Measurements from ENCODE around the gene HPD. TPM values are rescaled to one million over a fixed set of nuclear protein-coding genes. Genes with fewer than 3 reads are reported as not detected.

Gene HPD
- total RNA-seq, 1 experiment from 2014 or later: 0.20 TPM

DNA sequence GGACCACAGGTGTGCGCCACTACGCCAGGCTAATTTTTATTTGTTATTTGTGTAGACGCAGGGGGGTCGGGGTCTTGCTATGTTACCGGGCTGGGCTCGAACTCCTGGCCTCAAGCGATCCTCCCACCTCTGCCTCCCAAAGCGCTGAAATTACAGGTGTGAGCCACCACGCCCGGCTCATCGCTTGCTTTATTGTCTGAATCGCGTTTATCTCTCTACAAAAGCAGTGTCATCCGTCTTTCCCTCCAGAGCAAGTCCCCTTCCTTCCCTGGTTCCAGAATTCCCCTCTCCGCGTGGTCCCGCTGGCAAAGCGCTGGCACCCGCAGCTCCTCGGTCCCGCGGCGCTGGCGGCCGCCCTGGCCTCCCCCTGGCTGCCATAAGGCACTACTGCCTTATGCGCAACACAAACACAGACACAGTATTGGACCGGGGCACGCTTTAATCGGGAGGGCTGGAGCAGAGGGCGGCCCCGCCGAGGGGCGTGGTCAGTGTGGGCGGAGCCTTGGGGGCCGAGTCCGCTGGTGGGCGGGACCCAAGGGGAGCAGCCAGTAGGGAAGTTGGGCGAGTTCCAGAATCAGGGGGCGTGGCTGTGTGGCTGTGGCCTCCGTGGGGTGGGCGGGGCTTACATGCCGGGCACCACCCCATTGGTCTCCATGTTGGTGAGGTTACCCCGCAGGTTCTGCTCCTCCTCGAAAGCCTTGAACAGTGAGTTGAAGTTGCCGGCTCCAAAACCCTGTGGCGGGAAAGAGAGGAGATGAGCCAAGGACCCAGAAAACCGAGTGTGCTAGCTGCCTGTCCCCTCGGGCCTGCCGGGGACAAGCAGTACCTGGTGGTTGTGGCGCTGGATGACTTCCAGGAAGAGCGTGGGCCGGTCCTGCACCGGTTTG is 19.3 kb downstream of the HPD start:
- intact Hi-C loops (cut with micrococcal nuclease; ENCODE audit: unreplicated experiment): loop anchor here (1.0 to 2.0 kb wide), 2 partner anchors 45 to 49 kb away; partner anchors contain the start of gene PSMD9
- Histone ChIP-seq H3K4me1 (0 out of 2 replicates have a peak, but pooled peaks cover 4% of the 10 kb centered on the region), H3K9me3 (no peaks in the 10 kb centered on the region), H3K36me3 (ENCODE audit: control insufficient read depth, insufficient read depth, low read length) (no peaks in the 10 kb centered on the region), H3K27me3 (replicated peaks; ENCODE audit: control insufficient read depth, insufficient read depth, low read length) (no peaks in the 10 kb centered on the region), H3K4me3 (ENCODE audit: low read depth, low read length) (peak overlapping the region; percentile 63)
- H3K36me3 Mint-ChIP-seq (ENCODE audit: insufficient read depth, unreplicated experiment): peaks cover 7% of the 10 kb centered on the region
- peak; percentile 98 to 100 for DNase-seq
- TF ChIP-seq, protein P1, sequence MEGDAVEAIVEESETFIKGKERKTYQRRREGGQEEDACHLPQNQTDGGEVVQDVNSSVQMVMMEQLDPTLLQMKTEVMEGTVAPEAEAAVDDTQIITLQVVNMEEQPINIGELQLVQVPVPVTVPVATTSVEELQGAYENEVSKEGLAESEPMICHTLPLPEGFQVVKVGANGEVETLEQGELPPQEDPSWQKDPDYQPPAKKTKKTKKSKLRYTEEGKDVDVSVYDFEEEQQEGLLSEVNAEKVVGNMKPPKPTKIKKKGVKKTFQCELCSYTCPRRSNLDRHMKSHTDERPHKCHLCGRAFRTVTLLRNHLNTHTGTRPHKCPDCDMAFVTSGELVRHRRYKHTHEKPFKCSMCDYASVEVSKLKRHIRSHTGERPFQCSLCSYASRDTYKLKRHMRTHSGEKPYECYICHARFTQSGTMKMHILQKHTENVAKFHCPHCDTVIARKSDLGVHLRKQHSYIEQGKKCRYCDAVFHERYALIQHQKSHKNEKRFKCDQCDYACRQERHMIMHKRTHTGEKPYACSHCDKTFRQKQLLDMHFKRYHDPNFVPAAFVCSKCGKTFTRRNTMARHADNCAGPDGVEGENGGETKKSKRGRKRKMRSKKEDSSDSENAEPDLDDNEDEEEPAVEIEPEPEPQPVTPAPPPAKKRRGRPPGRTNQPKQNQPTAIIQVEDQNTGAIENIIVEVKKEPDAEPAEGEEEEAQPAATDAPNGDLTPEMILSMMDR (IDR thresholded peaks at IDR 0.05; ENCODE audit: insufficient read depth in 1 of 2, low read depth in 1 of 2, low read length in 1 of 2, severe bottlenecking in 1 of 2, unreplicated experiment in 1 of 2): peak; percentile 47 to 77
- peak overlapping the region; percentile 72 for H3K27ac Mint-ChIP-seq (ENCODE audit: unreplicated experiment)
- no TSS peak for BruUV-seq (replicated peaks)
- no peaks in the 10 kb centered on the region for H3K27me3 Mint-ChIP-seq (ENCODE audit: insufficient read depth, unreplicated experiment)
- peaks cover 10% of the 10 kb centered on the region for H3K4me1 Mint-ChIP-seq (ENCODE audit: low read depth, unreplicated experiment)
- H3K9me3 Mint-ChIP-seq (ENCODE audit: unreplicated experiment): no peaks in the 10 kb centered on the region
- peak overlapping the region; percentile 86 for H3K4me3 Mint-ChIP-seq (ENCODE audit: unreplicated experiment)
- CTCF ChIA-PET: interaction anchor here (0.5 to 2.8 kb wide), 9 partner anchors 12 to 1321 kb away, joined by 3 to 17 read pairs (median 4); partner anchors contain the start of genes PSMD9 and RHOF
- POLR2A ChIA-PET: interaction anchor here (0.6 kb wide), 1 partner anchor 36 kb away, joined by 3 read pairs; no protein-coding TSS in a partner anchor

DNA sequence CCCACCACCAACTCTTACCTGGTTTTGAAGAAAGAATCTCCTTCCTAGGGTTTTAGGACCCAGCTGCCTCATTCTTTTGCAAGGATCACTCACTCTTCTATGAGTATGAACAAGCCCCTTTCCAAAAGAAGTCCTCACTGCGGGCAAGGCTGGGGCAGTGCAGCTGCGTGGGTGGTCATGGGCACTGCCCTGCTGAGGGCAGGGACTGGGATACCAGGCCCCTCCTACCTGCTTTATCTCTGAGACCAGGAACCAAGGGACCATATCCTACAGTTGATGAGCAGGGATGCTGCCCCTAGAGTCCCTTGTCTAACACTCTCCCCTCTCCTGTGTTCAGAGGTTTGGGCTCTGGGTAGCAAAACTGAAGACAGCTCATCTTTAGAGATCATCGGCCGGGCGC is 20.5 kb downstream of the HPD start:
- POLR2A ChIA-PET: no interaction called here
- no peaks in the 10 kb centered on the region for H3K36me3 ChIP-seq (ENCODE audit: control insufficient read depth, insufficient read depth, low read length)
- 0 out of 2 replicates have a peak, but pooled peaks cover 4% of the 10 kb centered on the region for H3K4me1 ChIP-seq
- Mint-ChIP-seq H3K27ac (ENCODE audit: unreplicated experiment) (no peak overlapping the region), H3K4me1 (ENCODE audit: low read depth, unreplicated experiment) (peaks cover 2% of the 10 kb centered on the region), H3K9me3 (ENCODE audit: unreplicated experiment) (no peaks in the 10 kb centered on the region), H3K4me3 (ENCODE audit: unreplicated experiment) (no peak overlapping the region), H3K36me3 (ENCODE audit: insufficient read depth, unreplicated experiment) (peaks cover 7% of the 10 kb centered on the region), H3K27me3 (ENCODE audit: insufficient read depth, unreplicated experiment) (no peaks in the 10 kb centered on the region)
- CTCF ChIA-PET: interaction anchor here (0.7 to 2.8 kb wide), 4 partner anchors 22 to 50 kb away, joined by 4 to 17 read pairs (median 6); partner anchors contain the start of genes PSMD9 and RHOF
- no peak overlapping the region for H3K4me3 ChIP-seq (ENCODE audit: low read depth, low read length)
- no peaks in the 10 kb centered on the region for H3K9me3 ChIP-seq
- BruUV-seq (replicated peaks): no TSS peak
- DNase-seq: no peak
- TF ChIP-seq, protein P1 (IDR thresholded peaks at IDR 0.05; ENCODE audit: insufficient read depth in 1 of 2, low read depth in 1 of 2, low read length in 1 of 2, severe bottlenecking in 1 of 2, unreplicated experiment in 1 of 2): no peak
- intact Hi-C loops (cut with micrococcal nuclease; ENCODE audit: unreplicated experiment): loop anchor here (2.0 kb wide), 1 partner anchor 43 kb away; no protein-coding TSS in a partner anchor
- no peaks in the 10 kb centered on the region for H3K27me3 ChIP-seq (replicated peaks; ENCODE audit: control insufficient read depth, insufficient read depth, low read length)

DNA sequence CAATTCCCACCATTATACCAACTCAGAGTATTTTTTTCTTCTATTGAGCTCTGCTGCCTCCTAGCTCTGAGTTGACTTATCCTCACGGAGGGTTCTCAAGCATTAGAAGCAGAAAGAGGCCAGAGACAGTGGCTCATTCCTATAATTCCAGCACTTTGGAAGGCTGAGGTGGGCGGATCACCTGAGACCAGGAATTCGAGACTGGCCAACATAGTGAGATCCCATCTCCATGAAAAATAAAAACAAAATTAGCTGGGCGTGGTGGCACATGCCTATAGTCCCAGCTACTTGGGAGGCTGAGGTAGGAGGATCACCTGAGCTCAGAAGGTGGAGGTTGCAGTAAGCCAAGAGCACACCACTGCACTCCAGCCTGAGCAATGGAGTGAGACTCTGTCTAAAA is 21.0 kb downstream of the HPD start:
- no TSS peak for BruUV-seq (replicated peaks)
- no peaks in the 10 kb centered on the region for H3K27me3 ChIP-seq (replicated peaks; ENCODE audit: control insufficient read depth, insufficient read depth, low read length)
- intact Hi-C loops (cut with micrococcal nuclease; ENCODE audit: unreplicated experiment): loop anchor here (2.0 kb wide), 1 partner anchor 43 kb away; no protein-coding TSS in a partner anchor

More for the DNA sequence above, 21.0 kb downstream of the HPD start:
- Histone ChIP-seq H3K9me3 (no peaks in the 10 kb centered on the region), H3K36me3 (ENCODE audit: control insufficient read depth, insufficient read depth, low read length) (no peaks in the 10 kb centered on the region), H3K4me3 (ENCODE audit: low read depth, low read length) (no peak overlapping the region), H3K4me1 (0 out of 2 replicates have a peak, but pooled peaks cover 4% of the 10 kb centered on the region)
- no peak overlapping the region for H3K4me3 Mint-ChIP-seq (ENCODE audit: unreplicated experiment)
- peaks cover 7% of the 10 kb centered on the region for H3K36me3 Mint-ChIP-seq (ENCODE audit: insufficient read depth, unreplicated experiment)
- no peak for DNase-seq
- ChIA-PET POLR2A (no interaction called here), CTCF (interaction anchor here (0.6 to 1.2 kb wide), 4 partner anchors 22 to 53 kb away, joined by 3 to 7 read pairs (median 4); no protein-coding TSS in a partner anchor)
- H3K27me3 Mint-ChIP-seq (ENCODE audit: insufficient read depth, unreplicated experiment): no peaks in the 10 kb centered on the region
- H3K27ac Mint-ChIP-seq (ENCODE audit: unreplicated experiment): no peak overlapping the region
- no peaks in the 10 kb centered on the region for H3K9me3 Mint-ChIP-seq (ENCODE audit: unreplicated experiment)
- no peaks in the 10 kb centered on the region for H3K4me1 Mint-ChIP-seq (ENCODE audit: low read depth, unreplicated experiment)
- TF ChIP-seq, protein P1 (IDR thresholded peaks at IDR 0.05; ENCODE audit: insufficient read depth in 1 of 2, low read depth in 1 of 2, low read length in 1 of 2, severe bottlenecking in 1 of 2, unreplicated experiment in 1 of 2): no peak

Data from Caco-2 (cell line).